HG02852 (cell line): ENCODE data around the gene HEMGN.
A peak's percentile ranks its signal among the peaks of the same experiment; 100 is the strongest.
"Not testable (repeated sequence)": the region's sequence is repeated elsewhere in the genome, so short reads cannot be mapped to it uniquely, and the experiment has no call there.

ENCODE experiments used
- ATAC-seq: cut with Tn5 transposase; IDR thresholded peaks from one replicate; pipeline ENCODE4 v1.9.1; 2021; ENCODE audit warnings: mild to moderate bottlenecking, moderate library complexity; ENCODE audit not compliant: unreplicated experiment

Gene HEMGN

DNA sequence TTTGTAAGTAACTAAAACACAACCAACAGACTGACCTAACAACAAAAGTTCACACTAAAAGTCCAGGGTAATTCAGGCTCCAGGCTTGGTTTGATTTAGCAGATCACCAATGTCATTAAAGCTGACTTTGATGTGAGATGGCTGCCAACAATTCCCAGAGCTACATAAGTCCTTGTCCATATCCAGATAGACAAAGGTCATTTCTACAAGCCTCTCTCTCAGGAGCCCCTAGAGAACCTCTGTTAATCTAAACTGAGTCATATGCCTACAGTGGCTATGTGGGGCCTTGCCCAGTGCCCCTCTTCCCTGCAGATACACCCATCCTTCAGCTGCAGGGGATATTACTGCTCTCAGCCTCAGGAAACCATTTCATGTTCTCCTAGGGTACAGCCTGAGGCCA is 26.9 kb upstream of the HEMGN start:
- ATAC-seq: no peak

DNA sequence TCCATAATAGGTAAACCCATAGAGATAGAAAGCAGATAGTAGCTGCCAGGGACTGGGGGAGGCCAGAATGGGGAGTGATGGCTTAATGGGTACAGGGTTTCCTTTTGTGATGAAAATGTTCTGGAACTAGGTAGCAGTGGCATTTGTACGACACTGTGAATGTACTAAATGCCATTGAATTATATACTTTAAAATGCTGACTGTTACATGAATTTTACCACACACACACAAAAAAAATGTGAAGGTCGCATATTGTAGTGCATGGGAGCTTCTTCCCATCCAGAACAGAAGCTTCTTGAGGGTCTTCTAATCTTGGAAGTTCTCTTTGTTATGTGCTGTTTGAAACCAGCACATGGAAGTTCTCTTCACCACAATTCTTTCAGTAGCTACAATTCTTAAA is 25.3 kb upstream of the HEMGN start:
- no peak for ATAC-seq

DNA sequence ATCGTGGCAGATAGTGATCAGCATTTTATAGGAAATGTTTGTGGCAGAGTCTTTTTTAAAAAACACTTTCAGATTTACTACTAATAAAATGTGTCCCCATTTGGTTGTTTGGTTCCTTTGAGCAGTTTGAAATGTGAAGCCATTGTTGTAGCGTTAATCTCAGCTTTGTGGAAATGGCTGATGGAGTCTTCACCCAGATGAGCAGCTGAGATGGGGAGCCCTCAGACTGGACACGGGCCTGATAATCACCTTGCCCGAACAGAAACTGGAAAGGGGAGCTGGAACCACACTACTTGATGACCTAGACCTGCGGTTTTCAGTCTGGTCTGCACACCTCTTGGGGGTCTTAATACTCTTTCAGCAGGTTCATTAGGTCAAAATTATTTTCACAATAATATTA is 24.6 kb upstream of the HEMGN start:
- no peak for ATAC-seq

DNA sequence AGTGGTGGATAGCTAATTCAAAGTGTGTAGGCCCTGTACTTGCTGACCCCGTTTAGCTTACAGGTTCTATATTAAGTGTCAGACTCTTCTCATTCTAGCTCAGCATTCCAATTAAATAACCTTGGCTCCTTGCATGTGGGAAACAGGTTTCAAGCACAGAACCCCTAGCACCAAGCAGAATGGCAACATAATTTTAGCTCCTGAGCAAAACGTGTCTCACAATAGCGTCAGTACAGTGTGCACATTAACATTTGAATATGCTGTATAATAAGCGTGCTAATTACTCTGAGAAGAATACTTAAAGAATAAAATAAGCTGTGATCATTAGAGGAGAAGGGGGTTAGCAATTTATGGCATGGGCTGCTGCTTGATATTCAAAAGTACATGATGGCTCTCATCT is 24.2 kb upstream of the HEMGN start:
- no peak for ATAC-seq

- no peak for ATAC-seq
Measured at GRCh38 chr9:97961361-97961760, 23.4 kb upstream of the HEMGN start.

DNA sequence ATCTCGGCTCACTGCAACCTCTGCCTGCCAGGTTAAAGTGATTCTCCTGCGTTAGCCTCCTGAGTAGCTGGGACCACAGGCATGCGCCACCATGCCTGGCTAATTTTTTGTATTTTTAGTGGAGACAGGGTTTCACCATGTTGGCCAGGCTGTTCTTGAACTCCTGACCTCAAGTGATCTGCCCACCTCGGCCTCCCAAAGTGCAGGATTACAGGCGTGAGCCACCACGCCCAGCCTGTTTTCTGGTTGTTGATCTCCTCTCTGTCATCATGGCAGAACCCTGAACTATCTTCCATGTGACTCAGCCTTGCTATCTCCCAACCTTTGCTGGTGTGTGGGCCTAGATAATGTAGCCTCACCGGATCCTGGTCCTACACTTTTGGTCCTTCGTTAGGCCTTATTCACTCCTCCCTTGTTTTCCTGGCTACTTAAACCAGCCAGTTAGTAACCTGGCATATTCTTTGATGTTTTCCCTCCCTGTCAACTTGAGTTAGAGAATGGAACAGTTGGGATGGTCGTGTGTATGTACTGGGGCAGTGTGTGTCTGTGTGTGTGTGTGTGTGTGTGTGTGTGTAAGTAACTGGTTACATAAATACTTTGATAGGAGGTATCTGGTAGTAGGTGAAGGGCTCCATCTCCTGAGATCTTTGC is 22.8 kb upstream of the HEMGN start:
- ATAC-seq: not testable (repeated sequence)

DNA sequence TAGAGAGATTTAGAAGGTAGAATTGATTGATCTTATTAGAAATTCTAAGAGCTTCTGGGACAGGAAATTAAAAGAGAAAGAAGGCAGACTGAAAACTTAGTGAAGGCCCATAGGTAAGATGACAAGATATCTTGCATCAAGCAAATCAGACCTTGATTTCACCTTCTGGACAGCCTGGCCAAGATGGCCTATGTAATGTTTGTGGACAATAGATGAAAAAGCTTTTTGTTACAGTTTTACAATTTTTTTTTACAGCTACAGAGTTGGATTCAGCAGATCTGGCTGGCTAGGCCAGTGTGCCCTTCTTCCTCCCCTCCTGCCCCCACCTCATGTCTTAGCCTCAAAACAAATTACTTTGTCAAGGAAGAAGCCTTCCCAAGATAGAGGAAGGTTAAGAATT is 21.6 kb upstream of the HEMGN start:
- no peak for ATAC-seq

GRCh38 chr9:97958812-97959511 is 21.0 kb upstream of the HEMGN start:
- no peak for ATAC-seq

DNA sequence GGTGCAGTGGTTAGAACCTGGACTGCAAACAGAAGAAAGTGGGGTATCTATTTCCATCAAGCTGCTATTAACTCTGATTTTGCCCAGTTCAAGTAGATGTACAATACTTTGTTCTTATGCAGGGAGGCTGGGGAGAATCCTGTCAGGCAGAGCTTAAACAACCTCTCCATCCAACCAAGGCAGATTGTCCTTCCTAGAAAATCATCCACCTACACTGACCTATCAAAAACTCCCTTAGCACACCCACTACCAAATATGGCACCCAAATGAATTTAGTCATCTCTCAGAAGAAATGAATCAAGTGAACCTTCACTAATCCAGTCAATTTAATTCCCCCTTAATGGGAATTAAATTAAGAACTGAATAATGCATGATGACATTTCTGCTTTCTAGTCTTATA is 18.4 kb upstream of the HEMGN start:
- no peak for ATAC-seq

- ATAC-seq: peak; percentile 68
Measured at GRCh38 chr9:97954550-97954989, 16.6 kb upstream of the HEMGN start.

DNA sequence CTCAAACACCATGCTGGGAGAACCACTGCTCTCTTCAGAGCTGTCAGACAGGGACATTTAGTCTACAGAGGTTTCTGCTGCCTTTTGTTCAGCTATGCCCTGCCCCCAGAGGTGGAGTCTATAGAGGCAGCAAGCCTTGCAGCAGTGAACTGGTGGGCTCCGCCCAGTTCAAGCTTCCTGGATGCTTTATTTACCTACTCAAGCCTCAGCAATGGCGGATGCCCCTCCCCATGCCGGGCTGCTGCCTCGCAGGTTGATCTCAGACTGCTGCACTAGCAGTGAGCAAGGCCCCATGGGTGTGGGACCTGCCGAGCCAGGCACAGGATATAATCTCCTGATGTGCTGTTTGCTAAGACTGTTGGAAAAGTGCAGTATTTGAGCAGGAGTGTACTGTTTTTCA is 12.9 kb upstream of the HEMGN start:
- not testable (repeated sequence) for ATAC-seq

DNA sequence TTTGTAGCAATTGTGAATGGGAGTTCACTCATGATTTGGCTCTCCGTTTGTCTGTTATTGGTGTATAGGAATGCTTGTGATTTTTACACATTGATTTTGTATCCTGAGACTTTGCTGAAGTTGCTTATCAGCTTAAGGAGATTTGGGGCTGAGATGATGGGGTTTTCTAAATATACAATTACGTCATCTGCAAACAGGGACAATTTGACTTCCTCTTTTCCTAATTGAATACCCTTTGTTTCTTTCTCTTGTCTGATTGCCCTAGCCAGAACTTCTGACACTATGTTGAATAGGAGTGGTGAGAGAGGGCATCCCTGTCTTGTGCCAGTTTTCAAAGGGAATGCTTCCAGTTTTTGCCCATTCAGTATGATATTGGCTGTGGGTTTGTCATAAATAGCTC is 9.1 kb upstream of the HEMGN start:
- ATAC-seq: not testable (repeated sequence)

GRCh38 chr9:97945470-97945869 is 7.5 kb upstream of the HEMGN start:
- ATAC-seq: not testable (repeated sequence)

DNA sequence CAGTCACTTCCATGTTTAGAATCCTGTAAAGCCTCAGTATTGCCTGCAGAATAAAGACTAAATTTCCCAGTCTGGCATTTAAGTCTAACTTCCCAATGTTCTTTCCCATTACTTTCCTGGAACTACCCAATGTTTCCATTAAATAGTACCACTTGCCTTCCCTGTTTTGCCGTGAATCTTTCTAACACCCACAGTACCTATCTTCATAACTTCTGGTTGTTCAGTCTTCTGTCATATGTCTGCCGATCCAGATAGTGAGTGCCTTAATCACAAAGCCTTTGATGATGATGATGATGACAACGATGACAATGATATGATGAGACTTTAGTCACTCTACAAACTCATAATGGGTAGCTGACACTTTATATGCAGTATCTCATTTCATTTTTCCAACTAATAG is 6.6 kb upstream of the HEMGN start:
- no peak for ATAC-seq

DNA sequence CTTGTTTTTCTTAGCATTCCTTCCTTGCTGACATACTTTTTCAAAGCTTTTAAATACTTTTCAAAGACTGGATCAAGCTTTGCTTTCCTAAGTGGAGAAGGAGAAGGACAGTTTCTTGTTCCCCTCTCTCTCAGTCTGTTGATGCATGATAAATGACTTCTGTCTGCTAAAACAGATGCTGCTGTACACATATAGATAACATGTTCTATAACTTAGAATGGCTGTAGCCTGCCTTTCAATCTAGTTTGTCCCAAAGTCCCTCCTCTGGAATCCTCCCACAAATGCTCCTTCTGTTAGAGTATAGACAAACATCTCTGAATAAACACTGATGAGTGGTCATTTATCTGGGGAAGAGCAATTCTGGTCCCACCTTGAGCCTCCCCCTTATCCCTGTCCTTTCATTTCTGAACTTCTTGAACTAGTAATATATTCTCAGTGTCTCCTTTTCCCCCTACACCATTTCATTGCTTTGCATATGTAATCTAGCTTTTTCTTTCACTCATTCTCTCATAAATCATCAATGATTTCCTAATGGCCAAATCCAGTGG is 5.4 kb upstream of the HEMGN start:
- ATAC-seq: no peak

DNA sequence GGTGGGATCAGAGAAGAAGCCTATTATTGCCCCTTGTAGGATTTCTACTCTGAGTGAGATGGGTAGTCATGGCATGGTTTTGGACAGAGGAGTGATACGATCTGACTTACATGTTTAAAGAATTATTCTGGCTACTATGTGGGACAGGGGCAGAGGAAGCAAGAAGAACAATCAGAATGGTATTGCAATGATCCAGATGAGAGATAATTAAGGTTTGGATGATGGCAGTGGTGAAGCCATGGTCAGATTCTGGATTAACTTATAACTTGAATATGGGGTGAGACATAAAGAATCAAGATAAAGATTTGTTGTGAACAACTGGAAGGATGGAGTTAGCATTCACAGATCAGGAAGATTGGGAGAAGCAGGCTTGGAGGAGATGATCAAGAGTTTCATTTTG is 3.4 kb upstream of the HEMGN start:
- ATAC-seq: no peak

GRCh38 chr9:97940741-97941140 is 2.8 kb upstream of the HEMGN start:
- ATAC-seq: no peak

DNA sequence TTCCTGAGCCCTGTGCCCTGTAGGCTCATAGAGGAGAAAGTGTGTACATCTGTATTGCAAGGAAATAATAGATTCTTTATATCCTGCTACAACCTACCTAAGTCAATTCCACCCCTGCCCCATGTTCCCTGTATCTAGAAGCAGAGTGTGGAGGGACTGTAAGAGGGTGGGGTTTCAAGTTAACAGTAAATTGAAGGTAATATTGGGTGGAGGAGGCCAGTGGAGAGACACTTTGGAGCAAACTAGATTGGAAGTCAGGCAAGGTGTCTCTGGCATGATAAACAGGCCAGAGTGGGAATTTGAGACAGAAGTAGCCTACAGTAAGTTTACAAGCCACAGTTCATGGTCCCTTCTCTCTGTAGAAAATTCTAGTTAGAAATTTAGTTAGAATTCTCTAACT is 2.3 kb upstream of the HEMGN start:
- no peak for ATAC-seq

- no peak for ATAC-seq
Measured at GRCh38 chr9:97936998-97937397, 974 bp downstream of the HEMGN start.

DNA sequence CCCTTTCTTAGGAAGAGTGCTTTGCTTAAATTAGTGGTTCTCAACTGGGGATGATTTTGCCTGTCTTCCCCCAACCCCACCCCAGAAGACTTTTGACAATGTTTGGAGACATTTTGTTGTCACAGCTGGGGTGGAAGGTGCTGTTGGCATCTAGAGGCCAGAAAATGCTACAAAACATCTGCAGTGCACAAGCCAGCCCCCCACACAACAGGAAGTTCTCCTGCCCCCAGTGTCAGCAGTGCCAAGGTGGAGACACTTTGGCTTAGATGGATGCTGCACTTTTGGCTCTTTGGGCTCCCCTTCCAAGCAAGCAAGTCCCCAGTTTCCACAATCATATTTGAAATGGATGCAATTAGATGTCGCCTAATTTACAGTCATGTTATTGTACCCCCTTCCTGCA is 2.7 kb downstream of the HEMGN start:
- ATAC-seq: no peak

DNA sequence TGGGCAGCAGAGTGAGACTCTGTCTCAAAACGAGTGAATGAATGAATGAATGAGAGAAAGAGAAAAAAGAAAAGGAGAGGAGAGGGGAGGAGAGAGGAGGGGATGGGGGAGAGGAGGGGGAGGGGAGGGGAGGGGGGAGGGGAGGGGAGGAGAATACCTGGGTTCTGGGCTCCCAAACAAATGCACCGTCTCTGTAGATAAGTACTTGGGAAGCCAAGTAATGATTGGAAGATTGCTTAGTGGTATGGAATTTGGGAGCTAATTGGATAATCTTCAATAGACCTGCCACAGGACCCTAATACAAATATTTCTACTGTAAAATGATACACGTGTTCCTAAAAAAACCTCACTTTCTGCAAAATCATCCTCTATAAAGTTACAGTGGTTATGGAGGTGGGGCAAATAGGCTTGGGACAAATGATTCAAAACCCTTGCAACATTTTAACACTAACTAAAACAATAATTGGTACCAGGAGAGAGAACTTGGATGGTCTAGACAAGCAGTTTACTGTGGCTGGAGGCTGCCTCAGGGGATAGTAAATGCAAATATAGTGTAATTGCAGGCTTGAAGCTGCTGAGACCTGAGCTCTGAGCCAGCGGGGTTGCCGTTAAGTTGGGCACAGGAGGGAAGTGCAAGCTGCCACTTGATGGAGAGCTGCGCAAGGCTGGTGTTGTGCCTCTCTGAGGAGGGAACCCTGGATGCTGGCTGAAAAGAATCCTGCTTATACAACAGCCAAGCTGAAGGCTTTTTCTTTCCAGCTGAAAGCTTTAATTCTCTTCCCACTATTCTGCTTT is 3.5 kb downstream of the HEMGN start:
- no peak for ATAC-seq
